ENCODE results near the gene SUGCT.

Gene SUGCT

GRCh38 chr7:40775877-40776276 is 641.1 kb downstream of the SUGCT start:
- Histone ChIP-seq H3K36me3 (ENCODE audit: control insufficient read depth, insufficient read depth, low read length) (no peaks in the 10 kb centered on the region), H3K9ac (ENCODE audit: low read length) (no peak overlapping the region), H3K9me3 (ENCODE audit: control insufficient read depth, insufficient read depth, low read depth, low read length) (no peaks in the 10 kb centered on the region)

GRCh38 chr7:40777730-40778312 is 643.0 kb downstream of the SUGCT start:
- H3K4me3 ChIP-seq (ENCODE audit: low read depth, low read length) = no peak overlapping the region
- H3K9me3 ChIP-seq (ENCODE audit: control insufficient read depth, insufficient read depth, low read depth, low read length) = no peaks in the 10 kb centered on the region
- H3K36me3 ChIP-seq (ENCODE audit: control insufficient read depth, insufficient read depth, low read length) = no peaks in the 10 kb centered on the region
- no peak overlapping the region for H3K27ac ChIP-seq (ENCODE audit: low read depth, low read length)
- no peaks in the 10 kb centered on the region for H3K27me3 ChIP-seq (ENCODE audit: control insufficient read depth, insufficient read depth, low read length)
- H3K9ac ChIP-seq (ENCODE audit: low read length) = no peak overlapping the region
- no peaks in the 10 kb centered on the region for H3K4me1 ChIP-seq (ENCODE audit: control insufficient read depth, insufficient read depth, low read length)

More at GRCh38 chr7:40775877-40776276, 641.1 kb downstream of the SUGCT start:
- Histone ChIP-seq H3K4me1 (ENCODE audit: control insufficient read depth, insufficient read depth, low read length) (no peaks in the 10 kb centered on the region), H3K27ac (ENCODE audit: low read depth, low read length) (no peak overlapping the region), H3K27me3 (ENCODE audit: control insufficient read depth, insufficient read depth, low read length) (no peaks in the 10 kb centered on the region), H3K4me3 (ENCODE audit: low read depth, low read length) (no peak overlapping the region)

GRCh38 chr7:40780460-40780859 is 645.7 kb downstream of the SUGCT start:
- no peak overlapping the region for H3K4me3 ChIP-seq (ENCODE audit: low read depth, low read length)
- no peak overlapping the region for H3K9ac ChIP-seq (ENCODE audit: low read length)
- no peaks in the 10 kb centered on the region for H3K27me3 ChIP-seq (ENCODE audit: control insufficient read depth, insufficient read depth, low read length)
- H3K36me3 ChIP-seq (ENCODE audit: control insufficient read depth, insufficient read depth, low read length) = no peaks in the 10 kb centered on the region
- H3K27ac ChIP-seq (ENCODE audit: low read depth, low read length) = no peak overlapping the region
- H3K9me3 ChIP-seq (ENCODE audit: control insufficient read depth, insufficient read depth, low read depth, low read length) = no peaks in the 10 kb centered on the region
- no peaks in the 10 kb centered on the region for H3K4me1 ChIP-seq (ENCODE audit: control insufficient read depth, insufficient read depth, low read length)

GRCh38 chr7:40782836-40783235 is 648.0 kb downstream of the SUGCT start:
- Histone ChIP-seq H3K27me3 (ENCODE audit: control insufficient read depth, insufficient read depth, low read length) (no peaks in the 10 kb centered on the region), H3K36me3 (ENCODE audit: control insufficient read depth, insufficient read depth, low read length) (no peaks in the 10 kb centered on the region), H3K4me3 (ENCODE audit: low read depth, low read length) (no peak overlapping the region), H3K9ac (ENCODE audit: low read length) (no peak overlapping the region), H3K9me3 (ENCODE audit: control insufficient read depth, insufficient read depth, low read depth, low read length) (no peaks in the 10 kb centered on the region), H3K4me1 (ENCODE audit: control insufficient read depth, insufficient read depth, low read length) (no peaks in the 10 kb centered on the region), H3K27ac (ENCODE audit: low read depth, low read length) (no peak overlapping the region)

DNA sequence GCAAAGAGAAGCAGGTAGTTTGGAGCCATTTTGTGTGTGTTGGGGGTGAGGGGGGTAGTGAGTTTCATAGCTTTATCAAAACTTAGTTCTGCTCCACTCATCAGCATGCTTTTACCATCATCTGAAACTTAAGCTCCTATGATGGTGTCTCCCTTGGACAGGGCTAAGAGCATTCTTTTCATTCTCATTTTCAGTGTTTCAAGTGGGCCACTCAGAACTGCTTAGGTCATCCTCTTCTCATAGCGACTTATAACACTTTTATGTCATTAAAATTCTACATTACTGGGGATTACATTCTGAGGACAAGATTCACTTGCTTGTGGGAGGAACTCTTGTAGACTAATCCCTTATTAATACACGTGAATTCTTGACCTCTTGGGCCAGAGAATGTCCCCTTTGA is 649.4 kb downstream of the SUGCT start:
- Histone ChIP-seq H3K27me3 (ENCODE audit: control insufficient read depth, insufficient read depth, low read length) (no peaks in the 10 kb centered on the region), H3K4me1 (ENCODE audit: control insufficient read depth, insufficient read depth, low read length) (no peaks in the 10 kb centered on the region), H3K9me3 (ENCODE audit: control insufficient read depth, insufficient read depth, low read depth, low read length) (no peaks in the 10 kb centered on the region), H3K4me3 (ENCODE audit: low read depth, low read length) (no peak overlapping the region), H3K27ac (ENCODE audit: low read depth, low read length) (no peak overlapping the region), H3K9ac (ENCODE audit: low read length) (no peak overlapping the region), H3K36me3 (ENCODE audit: control insufficient read depth, insufficient read depth, low read length) (no peaks in the 10 kb centered on the region)

DNA sequence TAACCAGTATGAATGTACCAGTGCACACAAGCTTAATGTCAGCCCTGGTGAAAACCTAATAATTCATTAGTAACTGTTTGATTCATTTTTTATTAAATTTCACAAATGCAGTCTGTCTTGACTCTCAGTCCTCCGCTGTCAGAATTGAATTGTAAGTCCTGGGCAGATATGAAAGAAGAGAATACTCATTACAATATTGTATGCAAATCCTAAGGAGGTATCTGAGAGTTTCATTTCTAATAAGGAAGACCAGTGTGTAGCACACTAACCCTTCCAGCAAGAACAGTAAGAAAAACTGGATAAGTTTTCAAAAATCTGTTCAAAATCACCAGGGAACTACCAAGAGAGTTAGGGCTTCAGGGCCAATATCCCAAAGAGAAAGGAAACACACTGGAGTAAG is 652.1 kb downstream of the SUGCT start:
- H3K4me3 ChIP-seq (ENCODE audit: low read depth, low read length) = no peak overlapping the region
- no peak overlapping the region for H3K9ac ChIP-seq (ENCODE audit: low read length)
- H3K4me1 ChIP-seq (ENCODE audit: control insufficient read depth, insufficient read depth, low read length) = no peaks in the 10 kb centered on the region
- no peaks in the 10 kb centered on the region for H3K36me3 ChIP-seq (ENCODE audit: control insufficient read depth, insufficient read depth, low read length)
- no peaks in the 10 kb centered on the region for H3K9me3 ChIP-seq (ENCODE audit: control insufficient read depth, insufficient read depth, low read depth, low read length)
- H3K27ac ChIP-seq (ENCODE audit: low read depth, low read length) = no peak overlapping the region
- no peaks in the 10 kb centered on the region for H3K27me3 ChIP-seq (ENCODE audit: control insufficient read depth, insufficient read depth, low read length)

- Histone ChIP-seq H3K27me3 (ENCODE audit: control insufficient read depth, insufficient read depth, low read length) (no peaks in the 10 kb centered on the region), H3K4me1 (ENCODE audit: control insufficient read depth, insufficient read depth, low read length) (no peaks in the 10 kb centered on the region), H3K27ac (ENCODE audit: low read depth, low read length) (no peak overlapping the region), H3K4me3 (ENCODE audit: low read depth, low read length) (no peak overlapping the region), H3K9me3 (ENCODE audit: control insufficient read depth, insufficient read depth, low read depth, low read length) (no peaks in the 10 kb centered on the region), H3K9ac (ENCODE audit: low read length) (no peak overlapping the region), H3K36me3 (ENCODE audit: control insufficient read depth, insufficient read depth, low read length) (no peaks in the 10 kb centered on the region)
Measured at GRCh38 chr7:40793132-40793531, 658.3 kb downstream of the SUGCT start.

- H3K27ac ChIP-seq (ENCODE audit: low read depth, low read length) = no peak overlapping the region
- no peaks in the 10 kb centered on the region for H3K36me3 ChIP-seq (ENCODE audit: control insufficient read depth, insufficient read depth, low read length)
- H3K9me3 ChIP-seq (ENCODE audit: control insufficient read depth, insufficient read depth, low read depth, low read length) = no peaks in the 10 kb centered on the region
- H3K9ac ChIP-seq (ENCODE audit: low read length) = no peak overlapping the region
- H3K27me3 ChIP-seq (ENCODE audit: control insufficient read depth, insufficient read depth, low read length) = no peaks in the 10 kb centered on the region
- H3K4me1 ChIP-seq (ENCODE audit: control insufficient read depth, insufficient read depth, low read length) = no peaks in the 10 kb centered on the region
- no peak overlapping the region for H3K4me3 ChIP-seq (ENCODE audit: low read depth, low read length)
Measured at GRCh38 chr7:40795607-40796006, 660.8 kb downstream of the SUGCT start.

- H3K9ac ChIP-seq (ENCODE audit: low read length) = no peak overlapping the region
- no peaks in the 10 kb centered on the region for H3K9me3 ChIP-seq (ENCODE audit: control insufficient read depth, insufficient read depth, low read depth, low read length)
- H3K4me1 ChIP-seq (ENCODE audit: control insufficient read depth, insufficient read depth, low read length) = no peaks in the 10 kb centered on the region
- no peak overlapping the region for H3K27ac ChIP-seq (ENCODE audit: low read depth, low read length)
- no peaks in the 10 kb centered on the region for H3K27me3 ChIP-seq (ENCODE audit: control insufficient read depth, insufficient read depth, low read length)
- no peaks in the 10 kb centered on the region for H3K36me3 ChIP-seq (ENCODE audit: control insufficient read depth, insufficient read depth, low read length)
- no peak overlapping the region for H3K4me3 ChIP-seq (ENCODE audit: low read depth, low read length)
Measured at GRCh38 chr7:40796723-40797122, 661.9 kb downstream of the SUGCT start.

- no peaks in the 10 kb centered on the region for H3K27me3 ChIP-seq (ENCODE audit: control insufficient read depth, insufficient read depth, low read length)
- no peaks in the 10 kb centered on the region for H3K4me1 ChIP-seq (ENCODE audit: control insufficient read depth, insufficient read depth, low read length)
- no peak overlapping the region for H3K9ac ChIP-seq (ENCODE audit: low read length)
- no peaks in the 10 kb centered on the region for H3K36me3 ChIP-seq (ENCODE audit: control insufficient read depth, insufficient read depth, low read length)
- no peak overlapping the region for H3K4me3 ChIP-seq (ENCODE audit: low read depth, low read length)
- H3K27ac ChIP-seq (ENCODE audit: low read depth, low read length) = no peak overlapping the region
- H3K9me3 ChIP-seq (ENCODE audit: control insufficient read depth, insufficient read depth, low read depth, low read length) = no peaks in the 10 kb centered on the region
Measured at GRCh38 chr7:40798613-40799012, 663.8 kb downstream of the SUGCT start.

GRCh38 chr7:40799493-40800403 is 664.9 kb downstream of the SUGCT start:
- Histone ChIP-seq H3K4me1 (ENCODE audit: control insufficient read depth, insufficient read depth, low read length) (0 out of 2 replicates have a peak, but pooled peaks cover 3% of the 10 kb centered on the region), H3K9me3 (ENCODE audit: control insufficient read depth, insufficient read depth, low read depth, low read length) (no peaks in the 10 kb centered on the region), H3K4me3 (ENCODE audit: low read depth, low read length) (no peak overlapping the region), H3K27ac (ENCODE audit: low read depth, low read length) (no peak overlapping the region), H3K27me3 (ENCODE audit: control insufficient read depth, insufficient read depth, low read length) (no peaks in the 10 kb centered on the region), H3K36me3 (ENCODE audit: control insufficient read depth, insufficient read depth, low read length) (no peaks in the 10 kb centered on the region), H3K9ac (ENCODE audit: low read length) (no peak overlapping the region)

Data from HUES6 (cell line).